ENCODE measurements around the gene GABBR1. TPM values are rescaled to one million over a fixed set of nuclear protein-coding genes. Genes with fewer than 3 reads are reported as not detected.

Gene GABBR1
- total and polyA plus RNA-seq, 2 of the 13 experiments (the other 11 are each of a cell fraction or from before 2014, with no cell fraction given): 0.07 to 0.37 TPM

- no peak for TF ChIP-seq HBP1 (CRISPR knock-in tag; IDR thresholded peaks at IDR 0.05; ENCODE audit: low read depth)
- TF ChIP-seq XRCC5 (optimal IDR thresholded peaks at IDR 0.05; ENCODE audit: low read length): peak; percentile 89
- TF ChIP-seq ZNF276 (CRISPR knock-in tag; IDR thresholded peaks at IDR 0.05; ENCODE audit: low read depth): 0 out of 2 replicates have a peak, but pooled peaks have one; percentile 42
- 0 out of 2 replicates have a peak, but pooled peaks have one; percentile 30 for TF ChIP-seq ZNF574 (CRISPR knock-in tag; IDR thresholded peaks at IDR 0.05)
These were observed 4.3 kb downstream of the GABBR1 start (continued) for GRCh38 chr6:29628419-29629281.
